K562 (cell line): Measurements from ENCODE around the gene BIN1. TPM values are rescaled to one million over a fixed set of nuclear protein-coding genes. Genes with fewer than 3 reads are reported as not detected.

Experiments used
- ATAC-seq: fragments of 200-7000 bp; cut with Tn5 transposase; 3 replicates; pipeline ENCODE4 v1.9.1; 2020; ENCODE audit warnings: moderate library complexity
- BruUV-seq: library from RNA; stranded (reverse); fragments of 400-500 nt; replicated peaks from 2 replicates; lab custom pipeline; 2021; lab: Mats Ljungman, UMichigan
- CTCF ChIA-PET: fragments of 300-600 bp; formaldehyde crosslinking; extraction: SDS; loops from one replicate; lab custom pipeline; 2021; ENCODE audit warnings: low intra/inter-chr PET ratio; lab: Yijun Ruan, JAX
- POLR2A ChIA-PET: fragments of 300-600, 350-650 bp; sonication (Branson Sonifier 250); formaldehyde crosslinking; extraction: SDS; loops from one replicate; lab custom pipeline; 2021; ENCODE audit warnings: antibody characterized with exemption, inconsistent platforms; lab: Yijun Ruan, JAX
- DNase-seq, 4 experiments: peaks; one replicate each; pipeline versions ENCODE4 v3.0.0 to v3.0.0-alpha.2; 2011 to 2018; ENCODE audit warnings: low spot score in 3 of 4, mixed read lengths in 3 of 4; ENCODE audit errors: extremely low read depth in 1 of 4
- FAIRE-seq: peaks from 2 replicates; lab custom pipeline; 2011; peaks lifted over from hg19 to GRCh38; lab: Jason Lieb, UNC
- H2AFZ ChIP-seq: 2 replicates; pipeline ENCODE4 v1.6.0; 2011; ENCODE audit warnings: low read depth, low read length, control low read depth, inconsistent platforms
- H3K27ac ChIP-seq: fragments of 200-600 bp; 3 replicates; pipeline ENCODE4 v1.8.0; 2011; ENCODE audit warnings: low read depth, mild to moderate bottlenecking, control low read depth, inconsistent platforms, low read length, moderate library complexity, mixed read lengths; ENCODE audit errors: extremely low read depth
- H3K27me3 ChIP-seq, 2 experiments: fragments of 300-600 bp in 1 of 2; 2 replicates in 1 of 2; 3 replicates in 1 of 2; pipeline versions ENCODE4 v1.6.0 to v1.8.0; 2011; ENCODE audit warnings: inconsistent platforms in 2 of 2, low read length in 2 of 2, mild to moderate bottlenecking in 1 of 2, mixed read lengths in 1 of 2, moderate library complexity in 1 of 2; ENCODE audit not compliant: control insufficient read depth in 2 of 2, insufficient read depth in 2 of 2
- H3K36me3 ChIP-seq: fragments of 300-600 bp; 3 replicates; pipeline ENCODE4 v1.8.0; 2011; ENCODE audit warnings: mild to moderate bottlenecking, low read length, inconsistent platforms; ENCODE audit not compliant: control insufficient read depth, insufficient read depth
- H3K4me1 ChIP-seq, 2 experiments: fragments of 200-600 bp in 1 of 2; replicated peaks in 1 of 2; 2 replicates in 1 of 2; 3 replicates in 1 of 2; pipeline versions ENCODE4 v1.5.1 to v1.8.0; 2011; ENCODE audit warnings: inconsistent platforms in 2 of 2, low read length in 2 of 2, mild to moderate bottlenecking in 1 of 2, mixed read lengths in 1 of 2, moderate library complexity in 1 of 2; ENCODE audit not compliant: control insufficient read depth in 2 of 2, insufficient read depth in 2 of 2
- H3K4me2 ChIP-seq: 2 replicates; pipeline ENCODE4 v1.6.1; 2011; ENCODE audit warnings: low read length, control low read depth, inconsistent platforms, mixed read lengths; ENCODE audit not compliant: insufficient read depth
- H3K4me3 ChIP-seq: fragments of 200-600 bp; sonication (generic), shearing (Covaris generic); 2 replicates; pipeline ENCODE4 v1.5.1; 2016; ENCODE audit warnings: control low read depth, inconsistent platforms
- H3K79me2 ChIP-seq: fragments of 200-600 bp; 3 replicates; pipeline ENCODE4 v1.8.0; 2011; ENCODE audit warnings: low read length, inconsistent platforms; ENCODE audit not compliant: control insufficient read depth, insufficient read depth
- H3K9ac ChIP-seq, 2 experiments: 2 replicates each; pipeline versions ENCODE4 v1.6.0 to v1.6.1; 2011; ENCODE audit warnings: low read depth in 2 of 2, low read length in 2 of 2, control low read depth in 1 of 2, inconsistent platforms in 1 of 2, mild to moderate bottlenecking in 1 of 2, mixed read lengths in 1 of 2; ENCODE audit not compliant: insufficient read depth in 1 of 2
- H3K9me1 ChIP-seq: one replicate; pipeline ENCODE4 v1.6.0; 2011; ENCODE audit warnings: inconsistent platforms, mild to moderate bottlenecking, low read length, moderate library complexity; ENCODE audit not compliant: control insufficient read depth, insufficient read depth
- H3K9me3 ChIP-seq: replicated peaks from 2 replicates; pipeline ENCODE4 v1.5.1; 2011; ENCODE audit warnings: low read depth, low read length, inconsistent platforms; ENCODE audit not compliant: control insufficient read depth, insufficient read depth
- H4K20me1 ChIP-seq: replicated peaks from 2 replicates; pipeline ENCODE4 v1.6.1; 2011; ENCODE audit warnings: low read length, inconsistent platforms, mixed read lengths; ENCODE audit not compliant: control insufficient read depth, insufficient read depth
- CAMTA2 ChIP-seq: fragments of 250-450 bp; sonication (Bioruptor Pico); conservative IDR thresholded peaks from 2 replicates; pipeline ENCODE4 v1.5.1; 2022
- DPF2 ChIP-seq: fragments of 450-650 bp; IDR thresholded peaks from 2 replicates; pipeline ENCODE4 v1.6.1; 2016
- ETV6 ChIP-seq, 3 experiments: fragments of 150-350 bp in 1 of 3; sonication (generic) in 1 of 3; formaldehyde crosslinking in 1 of 3; IDR thresholded peaks; 2 replicates each; pipeline versions ENCODE4 v1.6.1 to v1.8.0; 2014 to 2022; ENCODE audit warnings: borderline replicate concordance in 2 of 3, low read depth in 2 of 3, antibody characterized with exemption in 1 of 3, low read length in 1 of 3, mild to moderate bottlenecking in 1 of 3, missing genetic modification reagents in 1 of 3
- FOXA1 ChIP-seq: fragments of 450-650 bp; IDR thresholded peaks from 2 replicates; pipeline ENCODE4 v1.6.1; 2016; ENCODE audit warnings: mild to moderate bottlenecking, borderline replicate concordance
- HCFC1 ChIP-seq: IDR thresholded peaks from 2 replicates; pipeline ENCODE4 v1.6.1; 2012; ENCODE audit warnings: low read depth, low read length, improper control_type of control experiment
- NR2F6 ChIP-seq: fragments of 450-650 bp; formaldehyde crosslinking; IDR thresholded peaks from 2 replicates; pipeline ENCODE4 v1.4.0; 2020; ENCODE audit warnings: mild to moderate bottlenecking
- SPI1 ChIP-seq: IDR thresholded peaks from 2 replicates; pipeline ENCODE4 v1.6.1; 2011; ENCODE audit warnings: low read depth, low read length, control low read depth, borderline replicate concordance
- TAF9B ChIP-seq: fragments of 450-650 bp; IDR thresholded peaks from 2 replicates; pipeline ENCODE4 v1.6.1; 2018; ENCODE audit warnings: mild to moderate bottlenecking; ENCODE audit not compliant: partially characterized antibody
- XRCC3 ChIP-seq: fragments of 450-650 bp; IDR thresholded peaks from 2 replicates; pipeline ENCODE4 v1.6.1; 2017; ENCODE audit warnings: mild to moderate bottlenecking, moderate library complexity
- ZNF124 ChIP-seq: sonication (generic); formaldehyde crosslinking; IDR thresholded peaks from 2 replicates; pipeline ENCODE4 v1.8.1; 2022; ENCODE audit warnings: missing genetic modification reagents
- ZNF778 ChIP-seq: fragments of 450-650 bp; formaldehyde crosslinking; IDR thresholded peaks from 2 replicates; pipeline ENCODE4 v1.4.0; 2020; ENCODE audit warnings: mild to moderate bottlenecking, moderate library complexity
- whole genome bisulfite sequencing: fragments of 100-300 bp; shearing (Covaris generic); methylation state at CpG from one replicate; pipeline ENCODE4 v1.1.6; 2016; ENCODE audit warnings: low coverage, mixed read lengths; ENCODE audit not compliant: insufficient coverage; ENCODE audit errors: missing lambda C conversion rate; 5-methylcytosine and 5-hydroxymethylcytosine counted together
- in situ Hi-C: fragments of 300-500 bp; cut with MboI; formaldehyde crosslinking; loops from 4 replicates; pipeline ENCODE4 v1.15.0; 2018; ENCODE audit warnings: inconsistent platforms, mixed read lengths
- intact Hi-C: fragments of 100-400 bp; cut with micrococcal nuclease; formaldehyde crosslinking; loops from 2 replicates; pipeline ENCODE4 v1.14.2; 2022
- polyA plus RNA-seq, 8 experiments: library from polyadenylated mRNA; depleted of rRNA in 4 of 8; stranded (reverse) in 5 of 8; unstranded in 3 of 8; fragments of >200 nt; fragmentation: Nextera tagmentation in 2 of 8; fragmentation: Illumina TruSeq in 1 of 8; extraction: Ambion mirVana in 2 of 8; extraction: Trizol in 1 of 8; gene quantifications; 2 replicates each; pipeline versions ENCODE4 v1.2.1 to v1.2.3, GENCODE V29; 2011 to 2014; ENCODE audit warnings: inconsistent platforms in 1 of 8, missing spikeins in 1 of 8
- total RNA-seq, 7 experiments: library from RNA; depleted of rRNA in 6 of 7; stranded (reverse); fragments of >200 nt in 6 of 7; fragmentation: Illumina TruSeq in 2 of 7; extraction: Trizol in 2 of 7; gene quantifications; 2 replicates each; pipeline versions ENCODE4 v1.2.1 to v1.2.3, GENCODE V29; 2011 to 2021; ENCODE audit warnings: low replicate concordance in 1 of 7
- TF ChIP-seq, protein P1 (sequence below): IDR thresholded peaks from 2 replicates; pipeline ENCODE4 v1.6.1; 2014; ENCODE audit warnings: antibody characterized with exemption

The BIN1 gene
- total and polyA plus RNA-seq, 9 of the 15 experiments (the other 6 are each of a cell fraction or from before 2014, with no cell fraction given): 0.04 to 2.8 (median 0.79) TPM; not detected in 1

DNA sequence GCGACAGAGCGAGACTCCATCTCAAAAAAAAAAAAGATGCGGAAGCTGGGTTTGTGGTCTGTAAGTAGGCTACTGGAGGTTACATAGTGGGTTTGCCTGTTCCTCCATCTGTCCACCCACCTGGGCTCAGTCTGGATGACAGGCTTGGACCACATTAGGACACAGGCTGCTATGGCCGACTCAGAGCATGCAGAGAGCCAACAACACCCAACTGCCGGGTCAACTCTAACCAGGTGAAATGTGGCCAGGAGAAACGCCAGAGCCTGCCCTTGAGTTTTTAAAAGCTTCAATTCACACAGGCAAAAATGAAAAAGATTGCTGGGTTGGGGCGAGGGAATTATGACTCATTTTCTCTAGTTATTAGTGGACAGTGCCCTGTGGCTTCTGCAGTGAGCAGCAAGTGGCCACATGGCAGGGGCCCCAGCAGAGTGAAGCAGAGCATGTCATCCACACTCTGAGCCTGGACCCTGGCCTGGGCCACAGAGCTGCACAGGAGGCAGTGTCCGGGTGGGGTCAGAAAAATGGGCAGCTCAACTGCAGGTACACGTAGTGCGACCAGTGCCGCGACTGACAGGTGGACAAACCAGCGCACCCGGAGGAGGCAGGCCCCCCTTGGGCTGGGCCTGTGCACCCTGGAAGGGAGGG lies 67.4 kb downstream of the BIN1 start:
- Histone ChIP-seq H3K36me3 (no peaks in the 10 kb centered on the region), H4K20me1 (no peaks in the 10 kb centered on the region), H3K79me2 (no peaks in the 10 kb centered on the region), H3K9ac (no peak overlapping the region), H2AFZ (no peak overlapping the region), H3K27ac (no peak overlapping the region), H3K4me2 (no peak overlapping the region), H3K9me3 (0 out of 2 replicates have a peak, but pooled peaks cover 2% of the 10 kb centered on the region), H3K4me3 (no peak overlapping the region)
- no peak for ATAC-seq
- in situ Hi-C loops: no loop called here
- DNase-seq: no peak
- CTCF ChIA-PET: no interaction called here
- 11% methylated on average over 10 of the region's 14 CpGs for WGBS
- TF ChIP-seq XRCC3 (no peak), SPI1 (no peak), HCFC1 (no peak), FOXA1 (no peak), TAF9B (no peak), ZNF778 (no peak), NR2F6 (no peak), CAMTA2 (no peak), ETV6 (IDR thresholded peaks at IDR 0.05; ENCODE audit: borderline replicate concordance in 1 of 2, low read depth in 2 of 2, low read length in 1 of 2) (no peak), ETV6 (CRISPR knock-in tag; IDR thresholded peaks at IDR 0.05; ENCODE audit: borderline replicate concordance) (no peak), DPF2 (no peak), ZNF124 (no peak)
- TF ChIP-seq, protein P1, sequence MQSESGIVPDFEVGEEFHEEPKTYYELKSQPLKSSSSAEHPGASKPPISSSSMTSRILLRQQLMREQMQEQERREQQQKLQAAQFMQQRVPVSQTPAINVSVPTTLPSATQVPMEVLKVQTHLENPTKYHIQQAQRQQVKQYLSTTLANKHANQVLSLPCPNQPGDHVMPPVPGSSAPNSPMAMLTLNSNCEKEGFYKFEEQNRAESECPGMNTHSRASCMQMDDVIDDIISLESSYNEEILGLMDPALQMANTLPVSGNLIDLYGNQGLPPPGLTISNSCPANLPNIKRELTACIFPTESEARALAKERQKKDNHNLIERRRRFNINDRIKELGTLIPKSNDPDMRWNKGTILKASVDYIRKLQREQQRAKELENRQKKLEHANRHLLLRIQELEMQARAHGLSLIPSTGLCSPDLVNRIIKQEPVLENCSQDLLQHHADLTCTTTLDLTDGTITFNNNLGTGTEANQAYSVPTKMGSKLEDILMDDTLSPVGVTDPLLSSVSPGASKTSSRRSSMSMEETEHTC: no peak
- TF ChIP-seq, all 486 proteins: peak for 0
- FAIRE-seq: no peak
- Histone ChIP-seq H3K9me1 (no peaks in the 10 kb centered on the region), H3K27me3 (peaks cover 9 to 66% of the 10 kb centered on the region in 2 experiments), H3K4me1 (no peaks in the 10 kb centered on the region)
- BruUV-seq: no TSS peak
- intact Hi-C loops: no loop called here
- POLR2A ChIA-PET: interaction anchor here (0.8 kb wide), 1 partner anchor 34 kb away, joined by 3 read pairs; no protein-coding TSS in a partner anchor
